ENCODE results near the gene CADPS.

The CADPS gene

GRCh38 chr3:62439176-62439813, 435.9 kb downstream of the CADPS start:
- TF ChIP-seq TAF1 (IDR thresholded peaks at IDR 0.05; ENCODE audit: borderline replicate concordance, insufficient read depth, low read length) (no peak), FOXP2 (optimal IDR thresholded peaks at IDR 0.05; ENCODE audit: borderline replicate concordance, extremely low read depth, extremely low read length, insufficient read depth) (no peak)

GRCh38 chr3:62436785-62437184, 438.4 kb downstream of the CADPS start:
- no peak for TF ChIP-seq REST (IDR thresholded peaks at IDR 0.05; ENCODE audit: insufficient read depth in 1 of 2, low read depth in 2 of 2, low read length in 2 of 2)
- no peak for TF ChIP-seq FOXP2 (optimal IDR thresholded peaks at IDR 0.05; ENCODE audit: borderline replicate concordance, extremely low read depth, extremely low read length, insufficient read depth)
- no peak for TF ChIP-seq POLR2AphosphoS5 (IDR thresholded peaks at IDR 0.05; ENCODE audit: low read depth, low read length)
- TF ChIP-seq SIN3A (IDR thresholded peaks at IDR 0.05; ENCODE audit: borderline replicate concordance, insufficient read depth, low read length), result no peak
- no peak for TF ChIP-seq TAF1 (IDR thresholded peaks at IDR 0.05; ENCODE audit: borderline replicate concordance, insufficient read depth, low read length)

DNA sequence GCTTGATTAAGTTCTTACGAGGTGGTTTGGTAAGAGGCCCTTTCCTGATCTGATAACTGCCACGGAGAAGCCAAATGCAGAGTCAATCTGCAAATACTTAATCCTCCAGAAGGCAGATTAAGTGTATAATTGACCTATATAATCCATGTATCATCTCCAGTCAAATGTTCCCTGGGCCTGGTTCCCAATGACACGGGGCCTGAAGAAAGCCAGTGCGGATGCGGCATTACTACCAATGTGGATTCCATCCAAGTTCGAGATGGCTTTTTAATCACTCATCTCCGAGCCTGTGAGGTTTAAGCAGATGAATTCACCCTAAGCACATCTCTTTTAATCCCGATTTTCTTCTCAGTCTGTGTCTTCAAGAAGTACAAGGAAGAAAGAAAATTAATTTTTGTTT, 441.8 kb downstream of the CADPS start:
- TF ChIP-seq FOXP2 (optimal IDR thresholded peaks at IDR 0.05; ENCODE audit: borderline replicate concordance, extremely low read depth, extremely low read length, insufficient read depth), result no peak
- no peak for TF ChIP-seq POLR2AphosphoS5 (IDR thresholded peaks at IDR 0.05; ENCODE audit: low read depth, low read length)
- TF ChIP-seq SIN3A (IDR thresholded peaks at IDR 0.05; ENCODE audit: borderline replicate concordance, insufficient read depth, low read length), result no peak

DNA sequence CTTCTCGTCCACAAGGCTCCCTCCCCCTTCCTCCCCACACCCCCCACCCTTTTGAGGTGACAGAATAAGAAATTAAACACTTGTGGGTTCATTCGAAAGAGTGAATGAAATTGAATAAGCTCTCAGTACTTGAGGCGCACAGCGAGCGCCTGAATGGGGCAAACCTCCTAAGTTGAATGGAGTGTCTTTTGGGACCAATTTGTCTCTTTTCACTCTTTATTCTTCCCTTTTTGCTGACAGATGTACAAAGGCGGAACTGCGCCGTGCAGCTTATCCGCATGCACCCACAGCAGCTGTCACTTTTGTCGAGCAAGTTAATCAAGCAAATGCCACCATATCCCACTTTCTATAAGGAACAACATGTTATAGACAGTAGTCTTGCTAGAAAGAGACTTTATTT, 454.0 kb downstream of the CADPS start:
- no peak for TF ChIP-seq SIN3A (IDR thresholded peaks at IDR 0.05; ENCODE audit: borderline replicate concordance, insufficient read depth, low read length)
- TF ChIP-seq TAF1 (IDR thresholded peaks at IDR 0.05; ENCODE audit: borderline replicate concordance, insufficient read depth, low read length), result no peak
- no peak for TF ChIP-seq POLR2AphosphoS5 (IDR thresholded peaks at IDR 0.05; ENCODE audit: low read depth, low read length)
- no peak for TF ChIP-seq REST (IDR thresholded peaks at IDR 0.05; ENCODE audit: insufficient read depth in 1 of 2, low read depth in 2 of 2, low read length in 2 of 2)
- no peak for TF ChIP-seq FOXP2 (optimal IDR thresholded peaks at IDR 0.05; ENCODE audit: borderline replicate concordance, extremely low read depth, extremely low read length, insufficient read depth)

- TF ChIP-seq REST (IDR thresholded peaks at IDR 0.05; ENCODE audit: insufficient read depth in 1 of 2, low read depth in 2 of 2, low read length in 2 of 2) (no peak), FOXP2 (optimal IDR thresholded peaks at IDR 0.05; ENCODE audit: borderline replicate concordance, extremely low read depth, extremely low read length, insufficient read depth) (no peak)
Observed at GRCh38 chr3:62416144-62416543, 459.1 kb downstream of the CADPS start.

DNA sequence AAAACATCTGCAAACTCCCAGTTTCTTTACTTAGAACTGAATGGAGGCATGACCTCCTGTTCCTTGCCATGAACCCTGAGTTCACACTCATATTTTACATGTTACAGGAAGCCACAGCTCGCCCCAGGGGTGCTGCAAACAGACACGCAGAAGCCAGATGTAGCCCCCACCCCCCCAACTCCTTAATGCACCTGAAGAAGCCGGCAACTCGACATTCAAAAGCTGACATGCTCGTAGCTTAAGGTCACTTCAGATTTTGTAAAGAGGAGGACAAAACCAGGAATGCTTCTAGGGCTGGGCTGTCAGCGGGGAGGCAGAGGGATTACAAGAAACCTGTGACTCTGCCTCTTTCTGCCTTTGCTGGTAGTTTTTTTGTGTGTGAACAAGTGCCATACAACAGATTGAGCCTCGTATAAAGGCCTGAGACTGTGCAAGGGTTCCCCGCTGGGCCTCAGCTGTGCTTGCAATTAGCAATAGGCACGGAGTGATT, 459.9 kb downstream of the CADPS start:
- TF ChIP-seq SIN3A (IDR thresholded peaks at IDR 0.05; ENCODE audit: borderline replicate concordance, insufficient read depth, low read length) (no peak), POLR2AphosphoS5 (IDR thresholded peaks at IDR 0.05; ENCODE audit: low read depth, low read length) (no peak), REST (IDR thresholded peaks at IDR 0.05; ENCODE audit: insufficient read depth in 1 of 2, low read depth in 2 of 2, low read length in 2 of 2) (no peak), FOXP2 (optimal IDR thresholded peaks at IDR 0.05; ENCODE audit: borderline replicate concordance, extremely low read depth, extremely low read length, insufficient read depth) (no peak), TAF1 (IDR thresholded peaks at IDR 0.05; ENCODE audit: borderline replicate concordance, insufficient read depth, low read length) (no peak)

All from PFSK-1 (cell line).